ENCODE measurements around the gene STK11.

GRCh38 chr19:1262623-1263123 lies 57.1 kb downstream of the STK11 start:
- TF ChIP-seq YY1 (IDR thresholded peaks at IDR 0.05; ENCODE audit: low read depth) (no peak), MAX (IDR thresholded peaks at IDR 0.05) (peak; percentile 1; the same call in 1 of the 2 replicates), RAD21 (IDR thresholded peaks at IDR 0.05; ENCODE audit: low read depth) (no peak), TCF12 (IDR thresholded peaks at IDR 0.05; ENCODE audit: low read depth) (peak; percentile 63; the same call in 1 of the 2 replicates), CREB1 (IDR thresholded peaks at IDR 0.05; ENCODE audit: low read depth) (no peak), FOXM1 (IDR thresholded peaks at IDR 0.05; ENCODE audit: borderline replicate concordance, low read depth) (no peak), ZBTB7A (IDR thresholded peaks at IDR 0.05; ENCODE audit: low read depth) (peak; percentile 94), EP300 (IDR thresholded peaks at IDR 0.05; ENCODE audit: borderline replicate concordance) (peak; percentile 69), EGR1 (IDR thresholded peaks at IDR 0.05) (peak; percentile 95)
- TF ChIP-seq, protein P1, sequence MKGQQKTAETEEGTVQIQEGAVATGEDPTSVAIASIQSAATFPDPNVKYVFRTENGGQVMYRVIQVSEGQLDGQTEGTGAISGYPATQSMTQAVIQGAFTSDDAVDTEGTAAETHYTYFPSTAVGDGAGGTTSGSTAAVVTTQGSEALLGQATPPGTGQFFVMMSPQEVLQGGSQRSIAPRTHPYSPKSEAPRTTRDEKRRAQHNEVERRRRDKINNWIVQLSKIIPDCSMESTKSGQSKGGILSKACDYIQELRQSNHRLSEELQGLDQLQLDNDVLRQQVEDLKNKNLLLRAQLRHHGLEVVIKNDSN (IDR thresholded peaks at IDR 0.05), result no peak
- TF ChIP-seq, protein P2, sequence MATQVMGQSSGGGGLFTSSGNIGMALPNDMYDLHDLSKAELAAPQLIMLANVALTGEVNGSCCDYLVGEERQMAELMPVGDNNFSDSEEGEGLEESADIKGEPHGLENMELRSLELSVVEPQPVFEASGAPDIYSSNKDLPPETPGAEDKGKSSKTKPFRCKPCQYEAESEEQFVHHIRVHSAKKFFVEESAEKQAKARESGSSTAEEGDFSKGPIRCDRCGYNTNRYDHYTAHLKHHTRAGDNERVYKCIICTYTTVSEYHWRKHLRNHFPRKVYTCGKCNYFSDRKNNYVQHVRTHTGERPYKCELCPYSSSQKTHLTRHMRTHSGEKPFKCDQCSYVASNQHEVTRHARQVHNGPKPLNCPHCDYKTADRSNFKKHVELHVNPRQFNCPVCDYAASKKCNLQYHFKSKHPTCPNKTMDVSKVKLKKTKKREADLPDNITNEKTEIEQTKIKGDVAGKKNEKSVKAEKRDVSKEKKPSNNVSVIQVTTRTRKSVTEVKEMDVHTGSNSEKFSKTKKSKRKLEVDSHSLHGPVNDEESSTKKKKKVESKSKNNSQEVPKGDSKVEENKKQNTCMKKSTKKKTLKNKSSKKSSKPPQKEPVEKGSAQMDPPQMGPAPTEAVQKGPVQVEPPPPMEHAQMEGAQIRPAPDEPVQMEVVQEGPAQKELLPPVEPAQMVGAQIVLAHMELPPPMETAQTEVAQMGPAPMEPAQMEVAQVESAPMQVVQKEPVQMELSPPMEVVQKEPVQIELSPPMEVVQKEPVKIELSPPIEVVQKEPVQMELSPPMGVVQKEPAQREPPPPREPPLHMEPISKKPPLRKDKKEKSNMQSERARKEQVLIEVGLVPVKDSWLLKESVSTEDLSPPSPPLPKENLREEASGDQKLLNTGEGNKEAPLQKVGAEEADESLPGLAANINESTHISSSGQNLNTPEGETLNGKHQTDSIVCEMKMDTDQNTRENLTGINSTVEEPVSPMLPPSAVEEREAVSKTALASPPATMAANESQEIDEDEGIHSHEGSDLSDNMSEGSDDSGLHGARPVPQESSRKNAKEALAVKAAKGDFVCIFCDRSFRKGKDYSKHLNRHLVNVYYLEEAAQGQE (IDR thresholded peaks at IDR 0.05; ENCODE audit: low read depth), result no peak

Data from Ishikawa (cell line).